Omental fat pad (tissue), 4 donors: ENCODE data around the gene VPS35. TPM values are rescaled to one million over a fixed set of nuclear protein-coding genes. Genes with fewer than 3 reads are reported as not detected.
"Not testable (repeated sequence)": the region's sequence is repeated elsewhere in the genome, so short reads cannot be mapped to it uniquely, and the experiment has no call there.

Experiments
- ATAC-seq: fragments of 150-250 bp; one replicate; pipeline ENCODE4 v1.9.1; 2016; ENCODE audit warnings: mild to moderate bottlenecking, moderate library complexity; ENCODE audit not compliant: low FRiP score
- DNase-seq: peaks from one replicate; pipeline ENCODE4 v3.0.0-alpha.2; 2019; ENCODE audit warnings: low spot score
- CTCF ChIP-seq, 3 donors: fragments of 450-650 bp; IDR thresholded peaks; one replicate each; pipeline ENCODE4 v1.5.1; 2016 to 2017; ENCODE audit warnings: antibody characterized with exemption in 3 of 3, mild to moderate bottlenecking in 3 of 3, moderate library complexity in 2 of 3
- total RNA-seq, 4 donors: library from RNA; depleted of rRNA; stranded (reverse); fragments of >200 nt; gene quantifications; one replicate each; pipeline ENCODE4 v1.1.0, GENCODE V29; 2016

The VPS35 gene
- total RNA-seq, 4 donors from 2014 or later, result 49.4 to 74.5 (median 63.0) TPM

- no peak for ATAC-seq
- no peak for DNase-seq
- TF ChIP-seq CTCF (IDR thresholded peaks at IDR 0.05), result no peak
Observed at GRCh38 chr16:46638947-46639925, 49.7 kb downstream of the VPS35 start.

DNA sequence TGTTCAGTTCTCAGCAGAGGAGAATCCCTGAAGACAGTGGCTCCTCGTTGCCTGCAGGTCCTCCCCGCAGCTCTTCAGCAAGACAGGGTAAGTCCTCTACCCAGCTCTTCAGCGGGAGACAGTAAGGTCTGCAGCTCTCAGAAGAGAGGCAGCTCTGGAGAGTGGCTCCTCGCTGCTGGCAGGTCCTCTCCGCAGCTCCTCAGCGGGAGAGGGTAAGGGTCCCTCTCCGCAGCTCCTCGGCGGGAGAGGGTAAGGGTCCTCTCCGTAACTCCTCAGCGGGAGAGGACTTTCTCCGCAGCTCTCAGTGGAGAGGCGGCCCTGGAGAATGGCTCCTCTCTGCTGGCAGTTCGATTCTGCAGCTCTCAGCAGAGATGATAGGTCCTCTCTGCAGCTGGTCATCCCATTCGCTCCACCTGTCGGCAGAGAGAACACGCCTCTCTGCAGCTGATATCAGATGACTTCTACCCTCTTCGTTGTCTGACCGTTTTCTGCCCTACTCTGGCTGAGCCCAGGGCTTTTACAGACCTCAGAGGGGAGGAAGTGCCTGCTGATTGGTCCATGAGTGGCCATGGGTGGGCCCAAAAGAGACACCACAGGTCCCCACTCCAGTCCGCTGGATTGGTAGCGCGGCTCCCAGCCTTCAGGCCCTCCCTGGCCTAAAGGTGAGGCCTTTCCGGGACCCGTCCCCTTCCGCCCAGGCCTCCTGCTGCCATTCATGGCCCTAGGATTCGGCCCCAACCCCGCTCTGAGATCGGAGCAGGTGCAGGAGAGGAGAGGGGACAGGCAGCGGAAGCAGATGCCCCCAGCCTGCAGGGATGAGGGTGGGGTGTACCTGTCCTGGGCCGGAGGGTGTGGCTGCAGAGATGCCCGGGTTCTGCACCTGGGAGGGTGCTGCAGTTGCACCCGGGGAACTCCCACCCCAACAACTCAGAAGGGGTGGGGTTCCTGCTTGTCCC is 55.9 kb downstream of the VPS35 start:
- ATAC-seq, result no peak
- no peak for TF ChIP-seq CTCF (IDR thresholded peaks at IDR 0.05)
- DNase-seq, result no peak

- DNase-seq (no peak), ATAC-seq (no peak)
- no peak for TF ChIP-seq CTCF (IDR thresholded peaks at IDR 0.05)
Observed at GRCh38 chr16:46629331-46630219, 59.4 kb downstream of the VPS35 start.

DNA sequence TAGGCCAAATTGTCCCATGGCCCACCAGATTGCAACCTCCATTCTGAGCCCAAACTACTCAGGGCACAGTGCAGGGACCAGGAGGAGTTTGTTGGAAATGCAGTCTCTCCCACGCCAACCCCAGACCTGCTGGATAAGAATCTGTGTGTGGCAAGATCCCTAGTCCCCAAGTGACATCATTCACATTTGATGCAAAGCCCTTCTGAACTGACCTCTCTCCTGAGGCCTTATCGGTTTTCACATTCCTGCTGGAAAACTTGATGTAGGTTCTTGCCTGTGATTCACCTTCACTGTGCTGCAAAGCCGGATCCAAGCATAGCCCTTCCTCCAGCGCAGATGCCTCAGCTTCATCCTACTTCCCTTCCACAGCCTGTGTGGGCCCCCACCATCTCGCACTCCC is 61.2 kb downstream of the VPS35 start:
- ATAC-seq, result no peak

DNA sequence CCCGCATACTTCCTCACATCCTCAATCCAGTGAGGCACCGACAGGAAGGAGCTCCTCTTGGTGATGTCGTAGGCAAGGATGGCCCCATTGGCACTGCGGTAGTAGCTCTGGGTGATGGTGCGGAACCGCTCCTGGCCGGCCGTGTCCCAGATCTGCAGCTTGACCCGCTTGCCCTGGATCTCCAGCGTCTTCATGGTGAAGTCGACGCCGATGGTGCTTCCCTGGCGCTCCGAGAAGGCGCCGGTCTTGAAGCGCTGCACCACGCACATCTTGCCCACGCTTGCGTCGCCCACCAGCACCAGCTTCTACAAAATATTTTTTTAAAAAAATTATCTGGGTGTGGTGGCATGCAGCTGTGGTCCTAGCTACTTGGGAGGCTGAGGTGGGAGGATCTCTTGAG is 62.3 kb downstream of the VPS35 start:
- ATAC-seq, DNase-seq: not testable (repeated sequence)

More for the DNA sequence above, 61.2 kb downstream of the VPS35 start:
- DNase-seq, result no peak
- no peak for TF ChIP-seq CTCF (IDR thresholded peaks at IDR 0.05)

- not testable (repeated sequence) for ATAC-seq, DNase-seq
Observed at GRCh38 chr16:46624862-46625261, 64.1 kb downstream of the VPS35 start.

DNA sequence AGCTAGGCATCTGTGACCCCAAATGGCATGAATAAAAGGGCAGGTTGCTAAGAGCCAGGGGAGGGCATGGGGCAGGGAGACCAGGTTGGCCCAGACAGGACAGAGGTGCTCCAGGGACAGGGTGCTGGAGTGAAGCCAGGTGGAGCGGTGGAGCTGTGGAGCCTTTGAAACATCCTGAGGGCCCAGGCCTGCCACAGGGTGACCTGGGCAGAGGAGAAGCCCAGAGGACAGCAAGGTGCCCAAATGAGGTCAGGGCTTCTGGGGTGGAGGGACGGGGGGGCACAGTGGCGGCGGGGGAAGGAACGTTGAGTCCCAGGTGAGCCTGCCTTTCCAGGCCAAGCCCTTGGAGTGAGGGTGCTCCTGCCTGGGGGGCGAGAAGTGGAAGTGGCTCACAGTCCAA is 65.3 kb downstream of the VPS35 start:
- DNase-seq, ATAC-seq: not testable (repeated sequence)

- DNase-seq, ATAC-seq: not testable (repeated sequence)
Observed at GRCh38 chr16:46623246-46623645, 65.7 kb downstream of the VPS35 start.
